ENCODE data around the gene TLL2.
A peak's percentile ranks its signal among the peaks of the same experiment; 100 is the strongest.

The TLL2 gene

DNA sequence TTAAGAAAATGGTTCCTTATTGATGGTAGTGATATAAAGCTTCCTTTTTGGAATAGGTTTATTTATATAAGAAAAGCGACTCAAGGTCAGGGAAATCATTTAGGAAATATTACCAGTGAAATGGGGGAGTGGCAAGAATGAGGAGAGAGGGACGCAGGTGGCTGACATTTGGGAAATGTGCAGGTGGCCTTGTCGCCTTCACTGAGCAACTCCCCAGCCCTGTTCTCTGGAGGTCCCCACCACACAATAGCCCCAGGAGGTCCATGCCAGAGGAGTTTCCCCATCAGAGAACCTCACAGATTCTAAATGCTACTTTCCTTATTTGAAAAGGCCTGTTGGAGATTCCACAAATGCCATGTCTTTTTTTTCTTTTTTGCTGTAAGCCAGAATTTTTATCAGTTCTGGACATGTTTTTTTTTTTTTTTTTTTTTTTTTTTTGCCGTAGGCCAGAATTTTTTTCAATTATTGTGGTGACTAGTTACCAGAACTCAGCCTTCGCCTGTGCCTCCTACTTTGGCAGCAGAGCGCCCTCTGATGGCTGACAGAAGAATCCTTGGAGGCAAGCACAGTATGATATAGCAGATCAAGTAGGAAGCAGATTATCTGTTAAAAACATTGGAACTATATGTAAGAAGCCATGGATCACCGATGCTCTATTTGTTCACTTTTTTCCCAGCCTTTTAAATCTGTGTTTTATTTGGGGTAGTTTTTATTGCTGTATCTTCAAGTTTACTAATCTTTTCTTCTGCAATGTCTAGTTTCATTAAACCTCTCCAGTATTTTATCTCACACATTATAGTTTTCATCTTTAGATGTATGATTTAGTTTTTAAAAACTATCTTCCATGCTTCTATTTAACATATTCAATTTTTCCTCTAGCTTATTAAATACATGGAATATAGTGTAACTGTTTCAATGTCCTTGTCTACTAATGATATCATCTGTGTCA lies 173.5 kb downstream of the TLL2 start:
- TF ChIP-seq, protein P1, sequence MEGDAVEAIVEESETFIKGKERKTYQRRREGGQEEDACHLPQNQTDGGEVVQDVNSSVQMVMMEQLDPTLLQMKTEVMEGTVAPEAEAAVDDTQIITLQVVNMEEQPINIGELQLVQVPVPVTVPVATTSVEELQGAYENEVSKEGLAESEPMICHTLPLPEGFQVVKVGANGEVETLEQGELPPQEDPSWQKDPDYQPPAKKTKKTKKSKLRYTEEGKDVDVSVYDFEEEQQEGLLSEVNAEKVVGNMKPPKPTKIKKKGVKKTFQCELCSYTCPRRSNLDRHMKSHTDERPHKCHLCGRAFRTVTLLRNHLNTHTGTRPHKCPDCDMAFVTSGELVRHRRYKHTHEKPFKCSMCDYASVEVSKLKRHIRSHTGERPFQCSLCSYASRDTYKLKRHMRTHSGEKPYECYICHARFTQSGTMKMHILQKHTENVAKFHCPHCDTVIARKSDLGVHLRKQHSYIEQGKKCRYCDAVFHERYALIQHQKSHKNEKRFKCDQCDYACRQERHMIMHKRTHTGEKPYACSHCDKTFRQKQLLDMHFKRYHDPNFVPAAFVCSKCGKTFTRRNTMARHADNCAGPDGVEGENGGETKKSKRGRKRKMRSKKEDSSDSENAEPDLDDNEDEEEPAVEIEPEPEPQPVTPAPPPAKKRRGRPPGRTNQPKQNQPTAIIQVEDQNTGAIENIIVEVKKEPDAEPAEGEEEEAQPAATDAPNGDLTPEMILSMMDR (conservative IDR thresholded peaks at IDR 0.05; ENCODE audit: low read length), result peak; percentile 95
- TF ChIP-seq EZH2phosphoT487 (IDR thresholded peaks at IDR 0.05; ENCODE audit: borderline replicate concordance), result no peak
- Histone ChIP-seq H3K4me3 (ENCODE audit: low read length, poor library complexity, severe bottlenecking) (no peak overlapping the region), H3K4me2 (ENCODE audit: low read depth, low read length, poor library complexity, severe bottlenecking) (no peak overlapping the region), H3K9me2 (replicated peaks; ENCODE audit: low read depth, low read length) (no peaks in the 10 kb centered on the region; the same call in 1 of the 2 replicates), H4K20me1 (ENCODE audit: insufficient read depth, low read length, poor library complexity, severe bottlenecking) (no peaks in the 10 kb centered on the region), H3F3A (ENCODE audit: low read depth) (no peaks in the 10 kb centered on the region), H3K27me3 (ENCODE audit: insufficient read depth, low read length, poor library complexity, severe bottlenecking) (no peaks in the 10 kb centered on the region), H3K36me3 (ENCODE audit: insufficient read depth, low read length) (no peaks in the 10 kb centered on the region), H3K4me1 (ENCODE audit: insufficient read depth, low read length, poor library complexity, severe bottlenecking) (no peaks in the 10 kb centered on the region), H2AFZ (ENCODE audit: low read length) (no peak overlapping the region), H3K79me2 (ENCODE audit: insufficient read depth, low read length) (no peaks in the 10 kb centered on the region), H3K9me3 (ENCODE audit: insufficient read depth, low read depth, low read length) (no peaks in the 10 kb centered on the region), H3K9ac (ENCODE audit: low read depth, low read length, poor library complexity, severe bottlenecking) (no peak overlapping the region)

DNA sequence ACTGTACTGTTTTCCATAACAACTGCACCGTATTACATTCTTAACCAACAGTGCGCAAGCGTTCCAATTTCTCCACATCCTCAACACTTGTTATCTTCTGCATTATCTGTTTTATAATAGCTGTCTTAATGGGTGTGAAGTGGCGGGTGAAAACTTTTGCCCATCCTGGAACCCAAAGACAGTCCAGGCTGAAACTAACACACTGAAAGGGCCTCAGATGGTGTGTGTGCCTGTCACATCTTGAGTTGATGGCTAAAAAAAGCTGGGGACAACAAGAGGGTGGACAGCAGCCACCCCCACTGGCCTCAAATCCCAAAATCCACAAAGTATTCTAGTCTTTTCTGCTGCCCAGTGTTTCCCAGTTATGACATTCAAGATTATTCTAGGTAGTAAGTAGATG lies 174.3 kb downstream of the TLL2 start:
- Histone ChIP-seq H3K4me3 (ENCODE audit: low read length, poor library complexity, severe bottlenecking) (no peak overlapping the region), H3K4me2 (ENCODE audit: low read depth, low read length, poor library complexity, severe bottlenecking) (no peak overlapping the region), H3K36me3 (ENCODE audit: insufficient read depth, low read length) (no peaks in the 10 kb centered on the region), H2AFZ (ENCODE audit: low read length) (no peak overlapping the region), H4K20me1 (ENCODE audit: insufficient read depth, low read length, poor library complexity, severe bottlenecking) (no peaks in the 10 kb centered on the region), H3F3A (ENCODE audit: low read depth) (no peaks in the 10 kb centered on the region), H3K27me3 (ENCODE audit: insufficient read depth, low read length, poor library complexity, severe bottlenecking) (no peaks in the 10 kb centered on the region), H3K9ac (ENCODE audit: low read depth, low read length, poor library complexity, severe bottlenecking) (no peak overlapping the region), H3K9me2 (replicated peaks; ENCODE audit: low read depth, low read length) (no peaks in the 10 kb centered on the region; the same call in 1 of the 2 replicates), H3K9me3 (ENCODE audit: insufficient read depth, low read depth, low read length) (no peaks in the 10 kb centered on the region), H3K79me2 (ENCODE audit: insufficient read depth, low read length) (no peaks in the 10 kb centered on the region), H3K4me1 (ENCODE audit: insufficient read depth, low read length, poor library complexity, severe bottlenecking) (no peaks in the 10 kb centered on the region)
- TF ChIP-seq, protein P1 (conservative IDR thresholded peaks at IDR 0.05; ENCODE audit: low read length), result no peak
- TF ChIP-seq EZH2phosphoT487 (IDR thresholded peaks at IDR 0.05; ENCODE audit: borderline replicate concordance), result no peak

DNA sequence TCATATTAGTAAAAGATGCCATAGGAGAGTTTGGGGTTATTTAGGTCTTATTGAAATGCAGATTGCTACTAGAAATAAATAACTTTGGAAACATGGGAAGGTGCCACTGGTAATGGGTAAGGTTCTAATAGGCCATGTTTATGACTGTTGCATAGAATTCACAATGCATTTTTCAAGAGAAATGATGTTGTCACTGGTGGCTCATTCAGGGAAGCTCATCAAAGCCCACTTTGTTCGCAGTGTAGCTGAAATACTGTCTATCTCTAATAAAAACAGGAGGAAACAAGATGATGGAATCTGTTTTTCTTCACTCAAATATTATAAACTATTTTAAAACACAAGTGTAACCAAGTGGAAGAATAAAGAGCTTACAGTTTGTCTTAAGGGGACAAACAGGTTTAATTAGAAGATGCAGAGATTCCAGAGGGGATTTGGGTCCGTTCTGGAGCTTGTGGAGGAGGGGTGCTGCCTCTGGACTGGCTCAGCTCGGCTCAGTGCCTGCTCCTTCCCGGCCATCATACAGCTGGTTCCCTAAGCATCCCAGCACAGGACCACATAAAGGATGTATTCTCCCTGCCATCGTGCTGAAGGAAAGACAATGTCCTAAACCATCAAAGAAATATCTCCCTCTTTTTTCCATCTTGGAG lies 175.3 kb downstream of the TLL2 start:
- TF ChIP-seq, protein P1 (conservative IDR thresholded peaks at IDR 0.05; ENCODE audit: low read length), result no peak
- TF ChIP-seq EZH2phosphoT487 (IDR thresholded peaks at IDR 0.05; ENCODE audit: borderline replicate concordance), result no peak
- Histone ChIP-seq H3K4me3 (ENCODE audit: low read length, poor library complexity, severe bottlenecking) (no peak overlapping the region), H4K20me1 (ENCODE audit: insufficient read depth, low read length, poor library complexity, severe bottlenecking) (no peaks in the 10 kb centered on the region), H3K9ac (ENCODE audit: low read depth, low read length, poor library complexity, severe bottlenecking) (no peak overlapping the region), H3K4me2 (ENCODE audit: low read depth, low read length, poor library complexity, severe bottlenecking) (no peak overlapping the region), H3K36me3 (ENCODE audit: insufficient read depth, low read length) (no peaks in the 10 kb centered on the region), H3F3A (ENCODE audit: low read depth) (no peaks in the 10 kb centered on the region), H3K9me2 (replicated peaks; ENCODE audit: low read depth, low read length) (no peaks in the 10 kb centered on the region; the same call in 1 of the 2 replicates), H3K27me3 (ENCODE audit: insufficient read depth, low read length, poor library complexity, severe bottlenecking) (no peaks in the 10 kb centered on the region), H2AFZ (ENCODE audit: low read length) (no peak overlapping the region), H3K4me1 (ENCODE audit: insufficient read depth, low read length, poor library complexity, severe bottlenecking) (peaks cover 2% of the 10 kb centered on the region), H3K9me3 (ENCODE audit: insufficient read depth, low read depth, low read length) (no peaks in the 10 kb centered on the region), H3K79me2 (ENCODE audit: insufficient read depth, low read length) (no peaks in the 10 kb centered on the region)

All from Loucy (cell line).